CD4-positive, alpha-beta T cell (primary cell): ENCODE data around the gene RASSF6. TPM values are rescaled to one million over a fixed set of nuclear protein-coding genes. Genes with fewer than 3 reads are reported as not detected.
"Not testable (repeated sequence)": the region's sequence is repeated elsewhere in the genome, so short reads cannot be mapped to it uniquely, and the experiment has no call there.

ENCODE experiments used
- ATAC-seq: fragments of 200-7000 bp; cut with Tn5 transposase; one replicate; pipeline ENCODE4 v1.10.0; 2022; ENCODE audit warnings: mild to moderate bottlenecking; ENCODE audit not compliant: poor library complexity
- CTCF ChIA-PET: fragments of 350-600 bp; sonication (Branson Sonifier 250); formaldehyde crosslinking; loops from one replicate; lab custom pipeline; 2021; ENCODE audit warnings: antibody characterized with exemption, inconsistent platforms; lab: Charles Lee
- POLR2A ChIA-PET: fragments of 350-600 bp; sonication (Branson Sonifier 250); formaldehyde crosslinking; loops from one replicate; lab custom pipeline; 2021; ENCODE audit warnings: antibody characterized with exemption, inconsistent platforms; lab: Charles Lee
- DNase-seq, 14 experiments: peaks; one replicate each; pipeline ENCODE4 v3.0.0-alpha.2; 2013 to 2020; ENCODE audit warnings: mixed read lengths in 2 of 14
- H3K27ac ChIP-seq, 2 donors: one replicate each; pipeline versions ENCODE4 v1.5.1 to v1.7.0; 2013; ENCODE audit warnings: low read length in 2 of 2, low read depth in 1 of 2, mild to moderate bottlenecking in 1 of 2
- H3K27me3 ChIP-seq, 2 experiments: 1 replicate in 1 of 2; 2 replicates in 1 of 2; pipeline versions ENCODE4 v1.6.1 to v1.7.0; 2013; ENCODE audit warnings: low read length in 2 of 2, control low read depth in 1 of 2, mild to moderate bottlenecking in 1 of 2, moderate library complexity in 1 of 2; ENCODE audit not compliant: insufficient read depth in 2 of 2, control insufficient read depth in 1 of 2
- H3K36me3 ChIP-seq: one replicate; pipeline ENCODE4 v1.6.1; 2013; ENCODE audit warnings: low read length, control low read depth; ENCODE audit not compliant: insufficient read depth
- H3K4me1 ChIP-seq: one replicate; pipeline ENCODE4 v1.6.1; 2013; ENCODE audit warnings: low read length, control low read depth; ENCODE audit not compliant: insufficient read depth
- H3K4me3 ChIP-seq: one replicate; pipeline ENCODE4 v1.5.1; 2013; ENCODE audit warnings: mild to moderate bottlenecking, low read length, moderate library complexity
- H3K9me3 ChIP-seq, 2 experiments: 1 replicate in 1 of 2; 2 replicates in 1 of 2; pipeline versions ENCODE4 v1.6.1 to v1.7.0; 2013; ENCODE audit warnings: low read length in 2 of 2, mild to moderate bottlenecking in 2 of 2, control low read depth in 1 of 2, moderate library complexity in 1 of 2; ENCODE audit not compliant: control insufficient read depth in 1 of 2, insufficient read depth in 1 of 2
- H3K27ac Mint-ChIP-seq: one replicate; pipeline ENCODE4 v1.8.0; 2020; ENCODE audit warnings: mixed read lengths
- H3K27me3 Mint-ChIP-seq: one replicate; pipeline ENCODE4 v1.8.0; 2021; ENCODE audit warnings: mixed read lengths
- H3K36me3 Mint-ChIP-seq: one replicate; pipeline ENCODE4 v1.8.0; 2021; ENCODE audit warnings: low read depth, mixed read lengths
- H3K4me1 Mint-ChIP-seq: one replicate; pipeline ENCODE4 v1.8.0; 2021; ENCODE audit warnings: low read depth, mixed read lengths
- H3K4me3 Mint-ChIP-seq: one replicate; pipeline ENCODE4 v1.8.0; 2020; ENCODE audit warnings: mild to moderate bottlenecking, mixed read lengths
- H3K9me3 Mint-ChIP-seq: one replicate; pipeline ENCODE4 v1.8.0; 2020; ENCODE audit warnings: mixed read lengths
- intact Hi-C, 2 experiments: fragments of 100-400 bp; cut with DNase I in 1 of 2; cut with micrococcal nuclease in 1 of 2; formaldehyde crosslinking; loops; one replicate each; pipeline versions ENCODE4 v1.15.1 to v1.9.0; 2023 to 2025; cut with DNase I, micrococcal nuclease
- total RNA-seq, 174 experiments: library from RNA in 2 of 174; stranded (reverse) in 2 of 174; gene quantifications; one replicate each; pipeline ENCODE4 v1.2.3 and lab custom pipeline; 2021 to 2026
- TF ChIP-seq, protein P1 (sequence below): fragments of 200-600 bp; IDR thresholded peaks from one replicate; pipeline ENCODE4 v1.8.0; 2022; ENCODE audit warnings: antibody characterized with exemption, mild to moderate bottlenecking

The RASSF6 gene
- total RNA-seq, 2 experiments from 2014 or later: 0.25 to 0.28 TPM

DNA sequence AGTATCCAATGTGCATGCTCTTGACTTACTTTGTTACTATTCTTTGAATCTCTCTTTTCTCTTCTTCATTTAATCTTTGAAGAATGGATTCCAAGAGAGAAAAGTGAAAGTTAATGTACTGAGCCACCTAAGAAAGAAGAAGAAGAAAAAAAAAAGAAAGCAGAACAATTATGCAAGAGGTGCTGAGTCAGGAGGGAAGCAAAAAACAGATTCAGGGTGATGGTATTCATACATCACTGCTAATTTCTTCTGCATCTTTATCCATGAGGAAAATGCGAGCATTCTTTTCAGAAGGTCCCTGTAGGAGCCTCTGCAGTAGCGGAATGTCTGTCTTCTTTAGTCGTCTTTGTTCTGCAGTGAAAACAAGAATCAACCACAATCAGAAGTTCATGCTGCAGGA is 43.9 kb downstream of the RASSF6 start:
- Mint-ChIP-seq H3K9me3 (no peaks in the 10 kb centered on the region), H3K27me3 (no peaks in the 10 kb centered on the region), H3K4me3 (no peak overlapping the region), H3K27ac (no peak overlapping the region), H3K36me3 (no peaks in the 10 kb centered on the region), H3K4me1 (no peaks in the 10 kb centered on the region)
- H3K4me3 ChIP-seq: no peak overlapping the region
- POLR2A ChIA-PET: no interaction called here
- TF ChIP-seq, protein P1, sequence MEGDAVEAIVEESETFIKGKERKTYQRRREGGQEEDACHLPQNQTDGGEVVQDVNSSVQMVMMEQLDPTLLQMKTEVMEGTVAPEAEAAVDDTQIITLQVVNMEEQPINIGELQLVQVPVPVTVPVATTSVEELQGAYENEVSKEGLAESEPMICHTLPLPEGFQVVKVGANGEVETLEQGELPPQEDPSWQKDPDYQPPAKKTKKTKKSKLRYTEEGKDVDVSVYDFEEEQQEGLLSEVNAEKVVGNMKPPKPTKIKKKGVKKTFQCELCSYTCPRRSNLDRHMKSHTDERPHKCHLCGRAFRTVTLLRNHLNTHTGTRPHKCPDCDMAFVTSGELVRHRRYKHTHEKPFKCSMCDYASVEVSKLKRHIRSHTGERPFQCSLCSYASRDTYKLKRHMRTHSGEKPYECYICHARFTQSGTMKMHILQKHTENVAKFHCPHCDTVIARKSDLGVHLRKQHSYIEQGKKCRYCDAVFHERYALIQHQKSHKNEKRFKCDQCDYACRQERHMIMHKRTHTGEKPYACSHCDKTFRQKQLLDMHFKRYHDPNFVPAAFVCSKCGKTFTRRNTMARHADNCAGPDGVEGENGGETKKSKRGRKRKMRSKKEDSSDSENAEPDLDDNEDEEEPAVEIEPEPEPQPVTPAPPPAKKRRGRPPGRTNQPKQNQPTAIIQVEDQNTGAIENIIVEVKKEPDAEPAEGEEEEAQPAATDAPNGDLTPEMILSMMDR: no peak
- intact Hi-C loops: no loop called here
- H3K36me3 ChIP-seq: no peaks in the 10 kb centered on the region
- no peaks in the 10 kb centered on the region for H3K27me3 ChIP-seq
- no peak overlapping the region for H3K27ac ChIP-seq
- no peak for ATAC-seq
- DNase-seq: no peak
- H3K9me3 ChIP-seq: no peaks in the 10 kb centered on the region
- no peaks in the 10 kb centered on the region for H3K4me1 ChIP-seq
- CTCF ChIA-PET: no interaction called here

DNA sequence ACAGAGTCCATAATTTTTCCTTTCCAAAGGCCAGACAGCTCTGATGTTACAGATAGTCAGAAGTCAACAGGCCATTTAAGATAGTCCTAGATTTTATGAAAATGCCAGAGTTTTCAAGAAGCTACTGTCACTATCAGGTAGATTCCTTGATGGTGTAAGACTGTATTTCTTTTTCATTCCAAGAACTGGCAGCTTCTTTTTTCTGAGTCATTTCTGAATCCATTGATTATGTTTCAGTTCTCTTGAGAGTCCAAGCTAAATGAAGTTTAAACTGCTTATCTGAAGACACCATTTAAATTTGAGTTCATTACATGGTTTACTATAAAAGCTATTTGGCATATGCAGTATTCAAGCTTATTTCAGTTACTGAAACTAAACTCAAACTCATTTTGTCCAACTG is 44.6 kb downstream of the RASSF6 start:
- H3K9me3 Mint-ChIP-seq: no peaks in the 10 kb centered on the region
- ATAC-seq (no peak), DNase-seq (no peak)
- no peaks in the 10 kb centered on the region for H3K27me3 Mint-ChIP-seq
- Histone ChIP-seq H3K27ac (no peak overlapping the region), H3K27me3 (no peaks in the 10 kb centered on the region), H3K4me3 (no peak overlapping the region), H3K36me3 (no peaks in the 10 kb centered on the region), H3K9me3 (no peaks in the 10 kb centered on the region), H3K4me1 (no peaks in the 10 kb centered on the region)
- H3K36me3 Mint-ChIP-seq: no peaks in the 10 kb centered on the region
- ChIA-PET POLR2A (no interaction called here), CTCF (no interaction called here)
- no peaks in the 10 kb centered on the region for H3K4me1 Mint-ChIP-seq
- no peak overlapping the region for H3K4me3 Mint-ChIP-seq
- intact Hi-C loops: no loop called here
- H3K27ac Mint-ChIP-seq: no peak overlapping the region
- TF ChIP-seq, protein P1: no peak

DNA sequence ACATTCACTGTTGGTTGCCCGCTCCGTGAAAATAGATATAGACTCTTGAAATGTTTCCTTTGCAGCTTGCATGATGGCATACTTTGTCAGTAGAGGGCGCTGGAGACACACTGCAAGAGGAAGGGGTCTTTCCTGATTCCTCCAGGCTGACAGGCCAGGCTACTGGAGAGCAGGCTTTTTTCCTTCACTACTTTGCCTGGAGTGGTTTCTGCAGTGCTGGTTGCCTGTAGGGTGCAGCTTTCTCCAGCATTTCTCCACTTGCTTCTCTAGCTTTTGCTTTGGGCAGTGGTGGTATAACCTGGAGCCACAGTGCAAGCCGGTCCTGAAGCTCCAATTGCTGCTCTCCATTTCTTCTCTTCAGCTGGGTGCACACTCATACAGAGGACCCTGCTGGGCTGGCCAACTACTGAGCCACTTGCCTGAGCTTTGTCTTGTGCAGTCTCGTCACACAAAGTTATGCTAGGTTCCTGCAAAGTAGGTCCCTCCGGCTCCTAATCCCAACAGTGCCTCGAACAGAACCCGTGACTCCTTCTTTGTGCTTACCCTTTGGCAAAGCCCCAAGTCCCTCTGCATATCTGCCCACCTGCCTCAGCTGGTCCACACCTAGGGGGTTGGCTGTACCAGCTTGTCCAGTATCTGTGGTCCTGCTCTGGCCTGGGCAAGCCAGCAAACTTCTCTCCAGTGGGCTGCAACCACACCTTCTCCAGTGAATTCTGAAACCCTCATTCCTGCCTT is 46.3 kb downstream of the RASSF6 start:
- Histone ChIP-seq H3K27ac (no peak overlapping the region), H3K36me3 (no peaks in the 10 kb centered on the region), H3K9me3 (no peaks in the 10 kb centered on the region), H3K4me3 (no peak overlapping the region), H3K4me1 (no peaks in the 10 kb centered on the region), H3K27me3 (no peaks in the 10 kb centered on the region)
- intact Hi-C loops: no loop called here
- H3K27me3 Mint-ChIP-seq: no peaks in the 10 kb centered on the region
- H3K9me3 Mint-ChIP-seq: no peaks in the 10 kb centered on the region
- H3K27ac Mint-ChIP-seq: no peak overlapping the region
- no peak overlapping the region for H3K4me3 Mint-ChIP-seq
- ATAC-seq (no peak), DNase-seq (peak in 5 of 14 experiments; percentile 1 to 38 (median 16))
- CTCF ChIA-PET: interaction anchor here (1.4 kb wide), 1 partner anchor 13 kb away, joined by 4 read pairs; no protein-coding TSS in a partner anchor
- H3K4me1 Mint-ChIP-seq: no peaks in the 10 kb centered on the region
- POLR2A ChIA-PET: no interaction called here
- no peaks in the 10 kb centered on the region for H3K36me3 Mint-ChIP-seq
- TF ChIP-seq, protein P1: peak; percentile 31

DNA sequence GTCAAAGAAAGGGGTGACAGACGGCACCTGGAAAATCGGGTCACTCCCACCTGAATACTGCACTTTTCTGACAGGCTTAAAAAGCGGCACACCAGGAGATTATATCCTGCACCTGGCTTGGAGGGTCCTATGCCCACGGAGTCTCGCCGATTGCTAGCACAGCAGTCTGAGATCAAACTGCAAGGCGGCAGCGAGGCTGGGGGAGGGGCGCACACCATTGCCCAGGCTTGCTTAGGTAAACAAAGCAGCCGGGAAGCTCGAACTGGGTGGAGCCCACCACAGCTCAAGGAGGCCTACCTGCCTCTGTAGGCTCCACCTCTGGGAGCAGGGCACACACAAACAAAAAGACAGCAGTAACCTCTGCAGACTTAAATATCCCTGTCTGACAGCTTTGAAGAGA is 69.4 kb downstream of the RASSF6 start:
- H3K4me3 Mint-ChIP-seq, H3K27me3 ChIP-seq, DNase-seq, H3K9me3 ChIP-seq, H3K4me3 ChIP-seq, CTCF ChIA-PET, H3K9me3 Mint-ChIP-seq, H3K36me3 Mint-ChIP-seq, H3K4me1 ChIP-seq, intact Hi-C loops, H3K4me1 Mint-ChIP-seq, POLR2A ChIA-PET, ATAC-seq, H3K27me3 Mint-ChIP-seq, H3K27ac Mint-ChIP-seq, H3K36me3 ChIP-seq, H3K27ac ChIP-seq: not testable (repeated sequence)
